ENCODE results near the gene CHMP5.

DNA sequence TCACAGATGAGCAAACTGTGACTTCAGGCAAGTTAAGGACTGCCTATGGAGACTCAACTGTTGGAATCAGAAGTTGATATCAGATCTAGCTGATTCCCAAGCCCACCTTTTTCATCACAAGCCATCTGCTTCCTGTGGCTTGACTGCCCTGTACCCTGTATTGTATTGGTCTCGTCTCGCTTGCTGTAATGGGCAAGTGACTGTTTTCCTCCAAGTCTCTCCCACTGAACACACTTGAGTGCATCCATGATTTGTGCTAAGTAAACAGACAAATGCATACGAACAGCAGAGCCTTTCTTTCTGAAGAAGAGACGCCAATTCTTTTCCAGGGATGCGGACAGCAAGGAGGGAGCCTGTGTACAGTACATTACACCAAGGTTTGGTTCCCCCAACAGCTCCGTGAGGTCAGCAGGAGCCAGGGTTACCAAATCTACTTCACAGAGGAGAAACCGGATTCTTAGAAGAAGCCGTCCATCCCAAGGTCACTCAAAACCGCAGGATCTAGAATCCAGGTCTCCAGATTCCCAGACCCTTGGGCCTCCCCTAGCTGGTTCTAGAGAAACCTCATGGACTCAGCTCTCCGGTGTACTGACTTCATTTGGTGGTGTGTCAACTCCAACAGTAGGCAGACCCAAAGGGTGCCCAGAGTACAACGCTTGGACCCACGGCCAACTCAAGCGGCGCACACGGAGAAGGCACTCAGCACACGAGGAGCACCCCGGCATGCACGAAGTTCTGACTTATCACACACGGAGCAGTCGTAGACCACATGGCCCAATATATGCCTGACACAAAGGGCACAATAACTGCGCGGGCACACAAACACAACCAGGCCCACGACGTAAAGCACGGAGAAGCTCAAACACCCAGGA, 1.5 kb upstream of the CHMP5 start:
- TF ChIP-seq, protein P1, sequence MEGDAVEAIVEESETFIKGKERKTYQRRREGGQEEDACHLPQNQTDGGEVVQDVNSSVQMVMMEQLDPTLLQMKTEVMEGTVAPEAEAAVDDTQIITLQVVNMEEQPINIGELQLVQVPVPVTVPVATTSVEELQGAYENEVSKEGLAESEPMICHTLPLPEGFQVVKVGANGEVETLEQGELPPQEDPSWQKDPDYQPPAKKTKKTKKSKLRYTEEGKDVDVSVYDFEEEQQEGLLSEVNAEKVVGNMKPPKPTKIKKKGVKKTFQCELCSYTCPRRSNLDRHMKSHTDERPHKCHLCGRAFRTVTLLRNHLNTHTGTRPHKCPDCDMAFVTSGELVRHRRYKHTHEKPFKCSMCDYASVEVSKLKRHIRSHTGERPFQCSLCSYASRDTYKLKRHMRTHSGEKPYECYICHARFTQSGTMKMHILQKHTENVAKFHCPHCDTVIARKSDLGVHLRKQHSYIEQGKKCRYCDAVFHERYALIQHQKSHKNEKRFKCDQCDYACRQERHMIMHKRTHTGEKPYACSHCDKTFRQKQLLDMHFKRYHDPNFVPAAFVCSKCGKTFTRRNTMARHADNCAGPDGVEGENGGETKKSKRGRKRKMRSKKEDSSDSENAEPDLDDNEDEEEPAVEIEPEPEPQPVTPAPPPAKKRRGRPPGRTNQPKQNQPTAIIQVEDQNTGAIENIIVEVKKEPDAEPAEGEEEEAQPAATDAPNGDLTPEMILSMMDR (conservative IDR thresholded peaks at IDR 0.05): no peak
- TF ChIP-seq EZH2 (IDR thresholded peaks at IDR 0.05; ENCODE audit: low read depth): no peak

All from PC-9 (cell line).